SU-DHL-6 (cell line): ENCODE results near the gene C4orf36.

Experiments used
- H2AFZ ChIP-seq: fragments of 200-600 bp; sonication (generic); 2 replicates; pipeline ENCODE4 v1.6.1; 2014; ENCODE audit warnings: low read depth, mild to moderate bottlenecking, moderate library complexity, mixed read lengths, antibody characterized with exemption, low read length; ENCODE audit not compliant: severe bottlenecking
- H3F3A ChIP-seq: fragments of 200-600 bp; shearing (Covaris generic); 2 replicates; pipeline ENCODE4 v1.6.0; 2016; ENCODE audit warnings: antibody characterized with exemption, mild to moderate bottlenecking; ENCODE audit not compliant: insufficient read depth
- H3K27ac ChIP-seq: fragments of 200-600 bp; sonication (generic); 2 replicates; pipeline ENCODE4 v1.5.1; 2016; ENCODE audit warnings: low read depth, mild to moderate bottlenecking, low read length, moderate library complexity, mixed read lengths
- H3K27me3 ChIP-seq: fragments of 200-600 bp; sonication (generic), shearing (Covaris generic); 2 replicates; pipeline ENCODE4 v1.6.0; 2014; ENCODE audit warnings: mild to moderate bottlenecking, low read length
- H3K36me3 ChIP-seq: fragments of 200-600 bp; sonication (generic); 2 replicates; pipeline ENCODE4 v1.6.1; 2014; ENCODE audit warnings: mild to moderate bottlenecking, low read length, mixed read lengths
- H3K4me2 ChIP-seq: fragments of 300-600, 200-600 bp; shearing (Covaris generic), sonication (generic); 2 replicates; pipeline ENCODE4 v1.6.0; 2014; ENCODE audit warnings: low read length, low read depth, mild to moderate bottlenecking; ENCODE audit not compliant: poor library complexity, severe bottlenecking
- H3K4me3 ChIP-seq: fragments of 200-600 bp; sonication (generic); 2 replicates; pipeline ENCODE4 v1.5.1; 2014; ENCODE audit warnings: antibody characterized with exemption, low read length, mild to moderate bottlenecking, mixed read lengths; ENCODE audit not compliant: insufficient read depth, poor library complexity, severe bottlenecking
- H3K79me2 ChIP-seq: fragments of 200-600 bp; sonication (generic); 2 replicates; pipeline ENCODE4 v1.6.1; 2014; ENCODE audit warnings: mild to moderate bottlenecking, low read length, moderate library complexity; ENCODE audit not compliant: insufficient read depth
- H3K9ac ChIP-seq: fragments of 200-600 bp; sonication (generic); 2 replicates; pipeline ENCODE4 v1.7.0; 2014; ENCODE audit warnings: mild to moderate bottlenecking, low read length
- H3K9me2 ChIP-seq: fragments of 200-600 bp; sonication (generic); replicated peaks from 2 replicates; pipeline ENCODE4 v1.6.1; 2014; ENCODE audit warnings: low read length; ENCODE audit not compliant: insufficient read depth
- H3K9me3 ChIP-seq: fragments of 200-600 bp; sonication (generic); 2 replicates; pipeline ENCODE4 v1.6.1; 2014; ENCODE audit warnings: low read length, mixed read lengths; ENCODE audit not compliant: insufficient read depth
- H4K20me1 ChIP-seq: fragments of 200-600 bp; sonication (generic); 2 replicates; pipeline ENCODE4 v1.6.1; 2014; ENCODE audit warnings: low read depth, mild to moderate bottlenecking, antibody characterized with exemption, low read length, moderate library complexity, mixed read lengths
- EZH2phosphoT487 ChIP-seq: fragments of 200-600 bp; sonication (generic), shearing (Covaris generic); conservative IDR thresholded peaks from 2 replicates; pipeline ENCODE4 v1.6.1; 2018; ENCODE audit warnings: mild to moderate bottlenecking, antibody characterized with exemption, low read length, moderate library complexity, mixed read lengths
- TF ChIP-seq, protein P1 (sequence below): fragments of 200-600 bp; sonication (generic); IDR thresholded peaks from one replicate; pipeline ENCODE4 v1.5.1; 2017; ENCODE audit warnings: antibody characterized with exemption, mild to moderate bottlenecking, low read length, moderate library complexity; ENCODE audit not compliant: insufficient read depth, poor library complexity, severe bottlenecking

Gene C4orf36

DNA sequence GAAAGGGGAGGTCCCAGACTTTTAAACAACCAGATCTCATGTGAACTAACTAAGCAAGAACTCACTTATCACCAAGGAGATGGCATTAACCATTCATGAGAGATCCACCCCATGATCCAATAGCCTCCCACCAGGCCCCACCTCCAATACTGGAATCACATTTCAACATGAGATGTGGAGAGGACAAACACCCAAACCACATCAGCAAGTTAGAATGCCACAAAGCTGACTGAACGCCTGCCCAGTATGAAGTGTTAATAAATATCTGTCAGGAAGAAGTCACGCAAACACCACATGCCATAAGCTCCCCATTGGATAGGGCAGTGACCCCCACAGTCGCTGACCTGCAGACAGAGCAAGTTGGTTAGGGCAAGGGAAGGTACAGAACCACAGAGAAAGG lies 57.3 kb downstream of the C4orf36 start:
- Histone ChIP-seq H4K20me1 (no peaks in the 10 kb centered on the region), H3K79me2 (no peaks in the 10 kb centered on the region), H3K36me3 (no peaks in the 10 kb centered on the region), H3F3A (no peaks in the 10 kb centered on the region), H3K9ac (no peak overlapping the region), H3K27ac (no peak overlapping the region), H3K27me3 (no peaks in the 10 kb centered on the region), H2AFZ (no peak overlapping the region), H3K9me3 (no peaks in the 10 kb centered on the region), H3K4me2 (no peak overlapping the region), H3K9me2 (no peaks in the 10 kb centered on the region), H3K4me3 (no peak overlapping the region)
- TF ChIP-seq, protein P1, sequence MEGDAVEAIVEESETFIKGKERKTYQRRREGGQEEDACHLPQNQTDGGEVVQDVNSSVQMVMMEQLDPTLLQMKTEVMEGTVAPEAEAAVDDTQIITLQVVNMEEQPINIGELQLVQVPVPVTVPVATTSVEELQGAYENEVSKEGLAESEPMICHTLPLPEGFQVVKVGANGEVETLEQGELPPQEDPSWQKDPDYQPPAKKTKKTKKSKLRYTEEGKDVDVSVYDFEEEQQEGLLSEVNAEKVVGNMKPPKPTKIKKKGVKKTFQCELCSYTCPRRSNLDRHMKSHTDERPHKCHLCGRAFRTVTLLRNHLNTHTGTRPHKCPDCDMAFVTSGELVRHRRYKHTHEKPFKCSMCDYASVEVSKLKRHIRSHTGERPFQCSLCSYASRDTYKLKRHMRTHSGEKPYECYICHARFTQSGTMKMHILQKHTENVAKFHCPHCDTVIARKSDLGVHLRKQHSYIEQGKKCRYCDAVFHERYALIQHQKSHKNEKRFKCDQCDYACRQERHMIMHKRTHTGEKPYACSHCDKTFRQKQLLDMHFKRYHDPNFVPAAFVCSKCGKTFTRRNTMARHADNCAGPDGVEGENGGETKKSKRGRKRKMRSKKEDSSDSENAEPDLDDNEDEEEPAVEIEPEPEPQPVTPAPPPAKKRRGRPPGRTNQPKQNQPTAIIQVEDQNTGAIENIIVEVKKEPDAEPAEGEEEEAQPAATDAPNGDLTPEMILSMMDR, result no peak
- no peak for TF ChIP-seq EZH2phosphoT487

DNA sequence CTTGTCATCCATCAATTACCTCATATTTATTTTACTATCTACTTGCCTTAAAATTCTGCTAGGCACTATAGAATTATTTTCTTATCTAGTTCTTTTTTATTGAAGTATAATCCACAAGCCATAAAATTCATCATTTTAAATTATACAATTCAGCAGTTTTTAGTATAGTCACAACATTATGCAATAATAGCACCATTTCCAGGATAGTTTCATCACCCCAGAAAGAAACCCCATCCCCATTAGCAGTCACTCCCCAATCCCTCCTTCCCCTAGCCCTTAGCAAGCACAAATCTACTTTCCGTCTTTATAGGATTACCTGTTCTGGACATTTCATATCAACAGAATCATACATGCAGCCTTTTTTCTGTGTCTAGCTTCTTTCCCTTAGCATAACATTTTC lies 58.6 kb downstream of the C4orf36 start:
- H3K27ac ChIP-seq, result no peak overlapping the region
- no peak overlapping the region for H2AFZ ChIP-seq
- H3K9ac ChIP-seq, result no peak overlapping the region
- no peaks in the 10 kb centered on the region for H3K9me3 ChIP-seq
- H3K36me3 ChIP-seq, result no peaks in the 10 kb centered on the region
- no peak overlapping the region for H3K4me2 ChIP-seq
- no peak overlapping the region for H3K4me3 ChIP-seq
- no peaks in the 10 kb centered on the region for H3K79me2 ChIP-seq
- no peaks in the 10 kb centered on the region for H4K20me1 ChIP-seq
- TF ChIP-seq, protein P1, result no peak
- TF ChIP-seq EZH2phosphoT487, result no peak
- H3K27me3 ChIP-seq, result no peaks in the 10 kb centered on the region
- no peaks in the 10 kb centered on the region for H3K9me2 ChIP-seq
- H3F3A ChIP-seq, result no peaks in the 10 kb centered on the region

DNA sequence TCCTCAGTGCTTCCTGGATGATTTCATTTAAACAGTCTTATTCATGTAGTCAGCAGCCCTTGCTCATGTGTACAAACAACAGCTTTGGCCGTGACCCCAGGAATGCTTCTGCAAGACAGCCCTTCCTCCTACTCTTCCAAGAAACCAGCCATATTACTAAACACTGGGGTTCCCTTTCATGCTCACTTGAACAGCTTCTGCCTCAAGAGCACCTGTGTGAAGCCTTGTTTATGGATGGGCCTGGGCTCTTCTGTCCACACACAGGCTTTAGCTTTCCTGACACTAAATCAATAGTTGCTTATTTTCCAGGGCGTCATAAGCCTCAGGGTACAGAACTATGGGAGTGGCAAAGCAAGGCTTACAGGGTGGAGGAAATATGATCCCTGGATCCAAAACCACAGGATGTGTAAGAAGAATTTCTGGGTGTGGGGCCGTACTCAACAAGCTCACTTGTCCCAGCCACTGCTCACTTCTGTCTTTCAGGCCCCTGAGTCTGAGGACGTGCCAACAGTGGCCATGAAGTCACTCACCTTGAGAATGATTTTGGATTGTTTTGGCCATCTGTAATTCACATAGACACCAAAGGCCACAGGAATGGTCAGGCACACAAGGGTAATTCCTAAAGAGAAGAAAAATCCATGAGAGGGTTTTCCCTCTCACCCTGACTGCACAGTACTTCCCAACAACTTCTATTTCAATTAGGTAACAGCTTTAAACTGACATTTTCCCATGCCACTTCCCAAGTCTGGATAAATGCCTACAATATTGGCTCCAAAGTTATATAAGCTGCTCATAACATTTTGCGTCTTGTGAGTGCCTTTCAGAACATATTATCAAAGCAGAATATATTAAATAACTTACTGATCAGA lies 60.7 kb downstream of the C4orf36 start:
- Histone ChIP-seq H3K27me3 (no peaks in the 10 kb centered on the region), H3K9ac (no peak overlapping the region), H4K20me1 (no peaks in the 10 kb centered on the region), H3K27ac (no peak overlapping the region), H3F3A (no peaks in the 10 kb centered on the region), H3K4me3 (no peak overlapping the region), H3K9me3 (no peaks in the 10 kb centered on the region), H2AFZ (no peak overlapping the region), H3K4me2 (no peak overlapping the region), H3K9me2 (no peaks in the 10 kb centered on the region), H3K79me2 (no peaks in the 10 kb centered on the region), H3K36me3 (no peaks in the 10 kb centered on the region)
- TF ChIP-seq EZH2phosphoT487, result no peak
- TF ChIP-seq, protein P1, result no peak
